ENCODE measurements around the gene RAPGEF2.
"Not testable (repeated sequence)": the region's sequence is repeated elsewhere in the genome, so short reads cannot be mapped to it uniquely, and the experiment has no call there.

RAPGEF2 gene

DNA sequence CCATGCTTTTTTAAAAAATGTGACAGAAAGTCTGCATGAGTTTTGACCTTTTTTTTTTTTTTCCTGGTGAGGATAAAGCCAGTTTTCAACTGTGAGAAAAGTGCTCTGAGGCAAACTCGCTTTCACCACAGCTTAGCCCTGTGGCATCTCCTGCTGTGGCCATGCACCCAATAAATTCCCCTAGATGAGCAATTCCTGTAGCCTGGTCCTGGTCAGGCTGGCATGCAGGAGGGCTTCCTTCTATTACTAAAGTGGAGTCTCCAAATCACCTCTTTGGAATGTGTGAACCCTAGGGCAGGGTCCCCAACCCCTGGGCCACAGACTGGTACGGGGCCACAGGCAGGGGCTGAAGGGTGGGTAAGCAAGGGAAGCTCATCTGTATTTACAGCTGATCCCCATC lies 265.4 kb downstream of the RAPGEF2 start:
- no peak for DNase-seq (ENCODE audit: low spot score)

DNA sequence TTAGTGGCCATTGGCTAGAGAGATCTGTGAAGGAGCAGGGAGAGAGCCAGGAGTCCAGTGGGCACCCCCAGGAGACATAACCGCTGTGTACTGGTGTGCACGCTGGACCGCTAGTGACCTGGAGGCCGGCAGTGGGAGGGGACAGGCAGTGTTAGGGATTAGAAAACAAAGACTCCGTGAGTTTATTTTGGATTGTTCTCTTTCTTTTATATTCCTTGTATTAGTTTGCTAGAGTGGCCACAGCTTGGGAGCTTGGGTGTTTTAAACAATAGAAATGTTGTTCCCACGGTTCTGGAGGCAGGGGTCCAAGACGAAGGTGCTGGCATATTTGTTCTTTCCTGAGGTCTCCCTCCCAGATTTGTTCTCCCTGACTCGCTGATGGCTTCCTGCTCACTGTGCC lies 266.4 kb downstream of the RAPGEF2 start:
- DNase-seq (ENCODE audit: low spot score) = no peak

- DNase-seq (ENCODE audit: low spot score) = no peak
Measured at GRCh38 chr4:159370286-159370685, 267.4 kb downstream of the RAPGEF2 start.

- no peak for DNase-seq (ENCODE audit: low spot score)
Measured at GRCh38 chr4:159374749-159375530, 272.1 kb downstream of the RAPGEF2 start.

GRCh38 chr4:159376289-159376688 lies 273.4 kb downstream of the RAPGEF2 start:
- DNase-seq (ENCODE audit: low spot score) = no peak

DNA sequence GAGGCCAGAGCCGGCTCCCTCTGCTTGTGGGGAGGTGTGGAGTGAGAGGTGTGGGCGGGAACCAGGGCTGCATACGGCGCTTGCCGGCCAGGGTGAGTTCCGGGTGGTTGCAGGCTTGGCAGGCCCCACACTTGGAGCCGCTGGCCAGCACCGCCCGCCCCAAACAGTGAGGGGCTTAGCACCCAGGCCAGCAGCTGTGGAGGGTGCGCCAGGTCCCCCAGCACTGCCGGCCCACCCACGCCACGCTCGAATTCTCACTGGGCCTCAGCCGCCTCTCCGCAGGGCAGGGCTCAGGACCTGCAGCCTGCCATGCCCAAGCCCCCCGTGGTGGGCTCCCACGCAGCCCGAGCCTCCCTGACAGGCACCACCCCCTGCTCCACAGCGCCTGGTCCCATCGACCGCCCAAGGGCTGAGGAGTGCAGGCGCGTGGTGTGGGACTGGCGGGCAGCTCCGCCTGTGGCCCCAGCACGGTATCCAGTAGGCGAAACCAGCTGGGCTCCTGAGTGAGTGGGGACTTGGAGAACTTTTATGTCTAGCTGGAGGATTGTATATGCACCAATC lies 275.3 kb downstream of the RAPGEF2 start:
- DNase-seq (ENCODE audit: low spot score) = no peak

GRCh38 chr4:159379064-159379463 lies 276.2 kb downstream of the RAPGEF2 start:
- DNase-seq (ENCODE audit: low spot score) = not testable (repeated sequence)

DNA sequence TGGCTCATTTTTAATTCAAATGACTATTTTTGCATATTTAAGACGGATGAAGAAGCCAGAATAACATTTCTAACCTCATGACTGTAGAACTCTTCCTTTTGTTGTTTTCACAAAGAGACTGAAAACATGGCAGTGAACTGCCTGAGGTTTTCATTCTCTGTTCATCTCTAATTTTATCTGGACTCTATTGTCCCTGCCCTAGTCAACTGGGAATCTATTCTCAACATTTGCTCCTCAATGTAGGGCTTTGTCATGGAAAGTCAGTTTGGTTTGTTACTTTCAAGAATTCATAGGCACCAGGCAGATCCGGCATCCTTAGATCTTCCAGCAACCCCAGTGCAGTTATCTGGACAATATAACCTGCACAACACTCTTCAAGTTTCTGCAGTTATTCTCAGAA lies 277.0 kb downstream of the RAPGEF2 start:
- DNase-seq (ENCODE audit: low spot score) = no peak

- no peak for DNase-seq (ENCODE audit: low spot score)
Measured at GRCh38 chr4:159382856-159383561, 280.1 kb downstream of the RAPGEF2 start.

DNA sequence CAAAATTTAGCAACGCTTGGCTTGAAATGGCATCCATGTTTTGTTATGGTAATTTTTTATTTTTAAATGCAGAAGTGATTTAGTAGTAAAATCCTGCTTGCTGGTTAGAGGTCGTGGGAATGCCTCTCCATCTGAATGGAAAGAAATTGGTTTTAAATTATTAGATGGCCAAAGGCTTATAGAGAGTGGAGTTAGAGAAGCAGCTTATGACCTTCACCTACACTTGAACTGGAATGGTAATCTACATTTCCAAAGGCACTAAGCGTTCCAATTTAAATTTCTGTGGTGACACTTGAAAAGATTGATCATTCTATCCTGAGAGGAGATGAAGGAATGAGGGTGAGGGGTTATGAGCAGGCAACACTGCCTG lies 280.7 kb downstream of the RAPGEF2 start:
- DNase-seq (ENCODE audit: low spot score) = no peak

- no peak for DNase-seq (ENCODE audit: low spot score)
Measured at GRCh38 chr4:159384017-159384416, 281.1 kb downstream of the RAPGEF2 start.

DNA sequence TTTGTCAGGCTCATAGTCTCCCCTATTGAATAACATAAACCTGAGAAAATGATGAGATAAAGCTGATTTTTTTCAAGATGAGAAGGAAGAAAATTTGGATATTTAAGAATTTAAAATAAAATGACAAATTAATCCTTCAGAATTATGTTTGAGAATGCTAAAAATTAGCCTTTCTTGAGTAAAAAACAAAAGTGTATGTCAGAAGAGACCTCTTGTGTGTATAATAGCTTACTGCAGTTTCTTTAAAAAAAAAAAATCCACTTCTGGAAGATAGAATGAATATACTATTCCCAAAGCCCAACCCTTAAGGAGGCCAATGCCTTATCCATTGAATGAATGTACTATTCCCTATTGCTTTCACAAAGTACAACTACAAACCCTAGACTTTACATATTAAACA lies 281.8 kb downstream of the RAPGEF2 start:
- DNase-seq (ENCODE audit: low spot score) = no peak

DNA sequence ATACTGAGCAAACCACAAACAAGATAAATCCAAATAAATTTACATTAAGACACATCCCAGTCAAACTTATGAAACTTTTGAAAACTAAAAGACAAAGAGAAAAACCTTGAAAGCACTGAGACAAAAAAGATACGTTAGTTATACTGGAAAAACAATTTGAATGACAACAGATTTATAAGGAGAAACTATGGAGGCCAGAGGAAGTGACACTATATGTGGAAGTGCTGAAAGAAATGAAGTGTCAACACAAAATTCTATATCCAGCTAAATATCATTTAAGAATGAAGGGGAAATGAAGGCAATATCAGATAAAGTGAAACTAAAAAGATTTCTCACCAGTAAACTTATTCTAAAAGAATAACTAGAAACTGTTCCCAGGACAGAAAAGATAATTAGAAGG lies 283.7 kb downstream of the RAPGEF2 start:
- no peak for DNase-seq (ENCODE audit: low spot score)

- DNase-seq (ENCODE audit: low spot score) = no peak
Measured at GRCh38 chr4:159389756-159390155, 286.9 kb downstream of the RAPGEF2 start.

DNA sequence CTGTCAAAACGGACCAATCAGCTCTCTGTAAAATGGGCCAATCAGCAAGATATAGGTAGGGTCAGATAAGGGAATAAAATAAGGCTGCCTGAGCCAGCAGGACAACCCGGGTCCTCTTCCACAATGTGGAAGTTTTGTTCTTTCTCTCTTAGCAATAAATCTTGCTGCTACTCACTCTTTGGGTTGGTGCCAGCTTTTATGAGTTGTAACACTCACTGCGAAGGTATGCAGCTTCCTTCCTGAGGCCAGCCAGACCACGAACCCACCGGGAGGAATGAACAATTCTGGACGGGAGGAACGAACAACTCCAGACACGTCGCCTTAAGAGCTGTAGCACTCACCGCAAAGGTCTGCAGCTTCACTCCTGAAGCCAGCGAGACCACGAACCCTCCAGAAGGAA lies 287.8 kb downstream of the RAPGEF2 start:
- no peak for DNase-seq (ENCODE audit: low spot score)

- no peak for DNase-seq (ENCODE audit: low spot score)
Measured at GRCh38 chr4:159395693-159396092, 292.8 kb downstream of the RAPGEF2 start.

DNA sequence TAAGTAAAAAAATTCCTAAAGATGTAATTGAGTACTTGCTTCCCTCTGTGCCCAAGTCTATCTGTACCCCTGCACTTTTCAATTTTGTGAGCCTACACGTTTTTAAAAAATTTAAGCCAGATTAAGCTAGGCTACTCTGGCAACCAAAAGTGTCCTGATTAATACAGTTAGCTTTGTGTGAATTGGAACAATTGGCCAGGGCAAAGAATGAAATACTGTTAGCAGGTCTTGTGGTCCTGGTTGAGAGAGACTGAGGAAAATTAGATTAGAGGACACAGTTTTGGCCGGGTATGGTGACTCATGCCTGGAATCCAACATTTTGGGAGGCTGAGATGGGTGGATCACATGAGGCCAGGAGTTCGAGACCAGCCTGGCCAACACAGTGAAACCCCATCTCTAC lies 293.3 kb downstream of the RAPGEF2 start:
- no peak for DNase-seq (ENCODE audit: low spot score)

- DNase-seq (ENCODE audit: low spot score) = no peak
Measured at GRCh38 chr4:159398236-159398638, 295.4 kb downstream of the RAPGEF2 start.

DNA sequence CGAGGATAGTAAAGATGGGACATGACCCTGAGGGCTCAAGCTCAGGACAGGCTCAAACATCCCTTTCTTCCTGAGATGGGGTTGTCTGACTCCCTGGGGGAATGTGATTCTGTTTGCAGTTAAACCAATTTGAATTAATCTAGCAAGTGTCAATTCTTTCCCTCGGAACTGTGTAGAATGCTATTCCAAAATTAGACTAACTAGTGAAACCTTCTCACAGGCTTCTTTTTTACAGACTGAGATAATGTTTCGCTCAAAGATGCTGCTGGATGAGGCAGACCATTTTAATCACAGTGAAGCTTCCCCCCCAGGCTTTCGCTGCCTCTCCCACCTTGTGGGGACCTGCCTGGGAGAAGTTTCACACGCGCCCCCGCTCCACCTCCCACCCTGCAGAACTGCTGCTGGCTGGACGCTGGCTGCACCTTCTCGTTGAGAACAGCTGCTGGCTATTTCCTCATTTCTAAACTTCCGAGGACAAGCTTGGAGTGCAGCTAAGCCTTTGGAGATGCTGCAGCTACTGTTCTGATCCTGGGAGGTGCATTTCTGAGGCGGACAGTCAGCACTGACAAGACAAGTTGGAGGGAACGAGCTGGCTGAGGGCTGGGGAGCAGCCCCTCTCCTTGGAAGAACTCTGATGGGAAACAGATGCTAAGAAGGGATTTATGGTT lies 297.8 kb downstream of the RAPGEF2 start:
- DNase-seq (ENCODE audit: low spot score) = no peak

- DNase-seq (ENCODE audit: low spot score) = no peak
Measured at GRCh38 chr4:159401226-159401712, 298.4 kb downstream of the RAPGEF2 start.

DNA sequence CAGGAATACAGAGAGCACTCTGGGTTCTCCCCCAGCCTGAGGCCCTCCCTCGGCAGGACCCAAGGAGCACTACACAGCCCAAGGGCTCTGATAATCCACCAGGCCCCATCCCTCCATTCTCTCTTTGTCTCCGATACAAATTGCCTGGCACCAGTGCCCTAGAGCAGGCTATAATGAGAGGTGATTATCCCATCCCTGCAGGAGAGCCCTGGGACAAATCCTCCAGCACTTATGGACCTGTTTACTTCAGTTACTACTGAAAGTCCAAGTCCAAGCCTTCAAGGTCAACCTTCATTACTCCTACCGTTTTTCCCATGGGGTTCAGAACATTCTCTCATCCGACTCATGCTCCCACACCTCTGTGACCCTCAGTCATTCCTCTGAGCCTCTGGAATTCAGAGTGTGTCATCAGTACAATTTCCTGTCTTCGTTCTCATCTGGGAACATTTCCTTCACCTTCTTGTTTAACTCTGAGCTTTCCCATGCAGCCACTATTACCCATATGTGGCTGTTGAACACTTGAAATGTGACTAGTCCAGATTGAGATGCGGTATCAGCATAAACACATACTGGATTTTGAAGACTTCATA lies 299.0 kb downstream of the RAPGEF2 start:
- no peak for DNase-seq (ENCODE audit: low spot score)
